EH (cell line): ENCODE results near the gene FANCC.

Experiments
- DNase-seq: peaks from one replicate; pipeline ENCODE4 v3.0.0-alpha.2; 2015; ENCODE audit warnings: low read depth

The FANCC gene

GRCh38 chr9:95143591-95144561 is 173.6 kb downstream of the FANCC start:
- DNase-seq = peak; percentile 30

- no peak for DNase-seq
Measured at GRCh38 chr9:95142728-95143127, 174.8 kb downstream of the FANCC start.

GRCh38 chr9:95142315-95142714 is 175.2 kb downstream of the FANCC start:
- DNase-seq = no peak

- peak; percentile 60 for DNase-seq
Measured at GRCh38 chr9:95140821-95141220, 176.7 kb downstream of the FANCC start.

GRCh38 chr9:95139126-95139525 is 178.4 kb downstream of the FANCC start:
- DNase-seq = no peak

GRCh38 chr9:95138474-95138873 is 179.0 kb downstream of the FANCC start:
- DNase-seq = no peak

- no peak for DNase-seq
Measured at GRCh38 chr9:95137587-95138145, 179.8 kb downstream of the FANCC start.

- DNase-seq = no peak
Measured at GRCh38 chr9:95135756-95136155, 181.8 kb downstream of the FANCC start.

GRCh38 chr9:95134457-95134881 is 183.0 kb downstream of the FANCC start:
- no peak for DNase-seq

- no peak for DNase-seq
Measured at GRCh38 chr9:95133325-95133705, 184.2 kb downstream of the FANCC start.

GRCh38 chr9:95132366-95133324 is 184.9 kb downstream of the FANCC start:
- DNase-seq = no peak

- DNase-seq = peak; percentile 73
Measured at GRCh38 chr9:95131023-95131943, 186.2 kb downstream of the FANCC start.

- no peak for DNase-seq
Measured at GRCh38 chr9:95130484-95130883, 187.0 kb downstream of the FANCC start.

GRCh38 chr9:95129476-95130291 is 187.8 kb downstream of the FANCC start:
- no peak for DNase-seq

GRCh38 chr9:95128177-95128524 is 189.4 kb downstream of the FANCC start:
- DNase-seq = no peak

- DNase-seq = peak; percentile 82
Measured at GRCh38 chr9:95127249-95128176, 190.0 kb downstream of the FANCC start.

- DNase-seq = no peak
Measured at GRCh38 chr9:95126739-95127138, 190.8 kb downstream of the FANCC start.

- DNase-seq = no peak
Measured at GRCh38 chr9:95125652-95126051, 191.9 kb downstream of the FANCC start.
